HepG2 (cell line): Measurements from ENCODE around the gene SURF2. TPM values are rescaled to one million over a fixed set of nuclear protein-coding genes. Genes with fewer than 3 reads are reported as not detected.

Experiments
- AHR ChIP-seq: IDR thresholded peaks from 2 replicates; pipeline ENCODE4 v1.6.1; 2018; ENCODE audit warnings: missing genetic modification reagents, missing compliant biosample characterization
- ARNT2 ChIP-seq: sonication (generic); formaldehyde crosslinking; IDR thresholded peaks from 2 replicates; pipeline ENCODE4 v1.8.0; 2022; ENCODE audit warnings: mild to moderate bottlenecking, low read depth, missing genetic modification reagents, moderate library complexity
- CEBPG ChIP-seq: IDR thresholded peaks from 2 replicates; pipeline ENCODE4 v1.6.1; 2016
- DNMT3B ChIP-seq: conservative IDR thresholded peaks from 2 replicates; pipeline ENCODE4 v1.6.1; 2016; ENCODE audit warnings: missing biosample characterization, control low read depth
- MZF1 ChIP-seq: sonication (generic); formaldehyde crosslinking; IDR thresholded peaks from 2 replicates; pipeline ENCODE4 v1.8.1; 2023; ENCODE audit warnings: mild to moderate bottlenecking, missing genetic modification reagents, borderline replicate concordance
- RFXANK ChIP-seq: IDR thresholded peaks from 2 replicates; pipeline ENCODE4 v1.6.1; 2016
- SMAD1 ChIP-seq: sonication (generic); formaldehyde crosslinking; IDR thresholded peaks from 2 replicates; pipeline ENCODE4 v1.4.0; 2020; ENCODE audit warnings: missing genetic modification reagents, low read depth, mild to moderate bottlenecking, borderline replicate concordance
- SRSF9 ChIP-seq: fragments of 200-400 bp; formaldehyde crosslinking; IDR thresholded peaks from 2 replicates; pipeline ENCODE4 v1.6.1; 2018; ENCODE audit warnings: borderline replicate concordance, mild to moderate bottlenecking, low read depth, low read length; ENCODE audit not compliant: insufficient read depth, poor library complexity, severe bottlenecking
- ZFP1 ChIP-seq: IDR thresholded peaks from 2 replicates; pipeline ENCODE4 v1.6.1; 2016
- ZFYVE20 ChIP-seq: sonication (generic); formaldehyde crosslinking; IDR thresholded peaks from 2 replicates; pipeline ENCODE4 v1.8.0; 2023; ENCODE audit warnings: low read depth, mild to moderate bottlenecking, moderate library complexity, missing genetic modification reagents, borderline replicate concordance
- ZMAT3 ChIP-seq: sonication (generic); formaldehyde crosslinking; conservative IDR thresholded peaks from 2 replicates; pipeline ENCODE4 v1.7.0; 2021; ENCODE audit warnings: missing genetic modification reagents
- ZNF281 ChIP-seq: sonication (generic); formaldehyde crosslinking; IDR thresholded peaks from 2 replicates; pipeline ENCODE4 v1.4.0; 2020; ENCODE audit warnings: missing genetic modification reagents, borderline replicate concordance
- ZNF407 ChIP-seq: sonication (generic); formaldehyde crosslinking; IDR thresholded peaks from one replicate; pipeline ENCODE4 v1.5.1; 2020; ENCODE audit warnings: mild to moderate bottlenecking, missing genetic modification reagents; ENCODE audit errors: not compliant biosample characterization
- ZNF574 ChIP-seq: sonication (generic); formaldehyde crosslinking; IDR thresholded peaks from 2 replicates; pipeline ENCODE4 v1.4.0; 2020; ENCODE audit warnings: missing genetic modification reagents
- ZNF709 ChIP-seq: sonication (generic); formaldehyde crosslinking; IDR thresholded peaks from 2 replicates; pipeline ENCODE4 v1.5.0; 2020; ENCODE audit warnings: mild to moderate bottlenecking, missing genetic modification reagents
- polyA plus RNA-seq, 8 experiments: library from polyadenylated mRNA; depleted of rRNA in 3 of 8; stranded (reverse) in 7 of 8; unstranded in 1 of 8; fragments of >200 nt; fragmentation: Illumina TruSeq in 4 of 8; extraction: Trizol in 4 of 8; gene quantifications; 2 replicates each; pipeline versions ENCODE4 v1.2.1 to v1.2.3, GENCODE V29; 2011 to 2016; ENCODE audit warnings: low read depth in 4 of 8, missing spikeins in 1 of 8, mixed read lengths in 1 of 8; ENCODE audit not compliant: insufficient read depth in 1 of 8
- total RNA-seq, 5 experiments: library from RNA; depleted of rRNA; stranded (reverse); fragments of >200 nt; fragmentation: Illumina TruSeq; extraction: Trizol; gene quantifications; 2 replicates each; pipeline ENCODE4 v1.2.3, GENCODE V29; 2016; ENCODE audit warnings: low read depth in 1 of 5

Gene SURF2
- total and polyA plus RNA-seq, 2 of the 13 experiments (the other 11 are each of a cell fraction or from before 2014, with no cell fraction given), result 6.3 to 13.6 TPM

GRCh38 chr9:133377721-133378216, 21.4 kb downstream of the SURF2 start (continued):
- TF ChIP-seq ZNF281 (no peak), SRSF9 (no peak), MZF1 (CRISPR knock-in tag) (no peak), ZNF574 (peak; percentile 39; the same call in 1 of the 2 replicates), ZNF407 (no peak), SMAD1 (CRISPR knock-in tag) (no peak), AHR (CRISPR knock-in tag) (no peak), ARNT2 (CRISPR knock-in tag) (no peak), ZNF709 (no peak), CEBPG (CRISPR knock-in tag) (no peak), ZFP1 (CRISPR knock-in tag) (no peak), ZMAT3 (CRISPR knock-in tag) (no peak), DNMT3B (CRISPR knock-in tag) (no peak), RFXANK (no peak), ZFYVE20 (CRISPR knock-in tag) (no peak)
